HEK293 (cell line): Measurements from ENCODE around the gene LHX6.

Experiments
- KLF8 ChIP-seq: fragments of 450-650 bp; formaldehyde crosslinking; IDR thresholded peaks from 2 replicates; pipeline ENCODE4 v1.5.1; 2016; ENCODE audit warnings: missing biosample characterization, missing genetic modification characterization
- PBX3 ChIP-seq: sonication (generic); formaldehyde crosslinking; IDR thresholded peaks from 2 replicates; pipeline ENCODE4 v1.8.1; 2022; ENCODE audit warnings: mild to moderate bottlenecking, moderate library complexity, missing genetic modification reagents
- SCRT1 ChIP-seq: fragments of 450-650 bp; formaldehyde crosslinking; IDR thresholded peaks from 2 replicates; pipeline ENCODE4 v1.5.1; 2016; ENCODE audit warnings: missing biosample characterization, missing genetic modification characterization, borderline replicate concordance
- SCRT2 ChIP-seq: fragments of 450-650 bp; formaldehyde crosslinking; IDR thresholded peaks from 2 replicates; pipeline ENCODE4 v1.5.1; 2016; ENCODE audit warnings: missing biosample characterization, missing genetic modification characterization
- TCF7L2 ChIP-seq: IDR thresholded peaks from 2 replicates; pipeline ENCODE4 v1.6.1; 2011; ENCODE audit warnings: low read depth, mild to moderate bottlenecking, inconsistent platforms, low read length, moderate library complexity, borderline replicate concordance
- ZBTB17 ChIP-seq: fragments of 450-650 bp; formaldehyde crosslinking; IDR thresholded peaks from 2 replicates; pipeline ENCODE4 v1.5.1; 2016; ENCODE audit warnings: missing biosample characterization, missing genetic modification characterization
- ZBTB6 ChIP-seq: fragments of 450-650 bp; formaldehyde crosslinking; IDR thresholded peaks from 2 replicates; pipeline ENCODE4 v1.5.1; 2017; ENCODE audit warnings: missing biosample characterization, missing genetic modification characterization
- ZFP69B ChIP-seq: fragments of 450-650 bp; formaldehyde crosslinking; IDR thresholded peaks from 2 replicates; pipeline ENCODE4 v1.5.1; 2016; ENCODE audit warnings: missing biosample characterization, missing genetic modification characterization
- ZNF146 ChIP-seq: fragments of 450-650 bp; formaldehyde crosslinking; IDR thresholded peaks from 2 replicates; pipeline ENCODE4 v1.5.1; 2016; ENCODE audit warnings: missing biosample characterization, missing genetic modification characterization
- ZNF23 ChIP-seq: fragments of 450-650 bp; formaldehyde crosslinking; IDR thresholded peaks from 2 replicates; pipeline ENCODE4 v1.5.1; 2016; ENCODE audit warnings: missing biosample characterization, missing genetic modification characterization, borderline replicate concordance
- ZNF280D ChIP-seq: fragments of 450-650 bp; formaldehyde crosslinking; IDR thresholded peaks from 2 replicates; pipeline ENCODE4 v1.5.1; 2016; ENCODE audit warnings: missing biosample characterization, missing genetic modification characterization
- ZNF324 ChIP-seq: fragments of 450-650 bp; formaldehyde crosslinking; IDR thresholded peaks from 2 replicates; pipeline ENCODE4 v1.5.1; 2016; ENCODE audit warnings: missing biosample characterization, missing genetic modification characterization
- ZNF398 ChIP-seq: fragments of 450-650 bp; formaldehyde crosslinking; IDR thresholded peaks from 2 replicates; pipeline ENCODE4 v1.5.1; 2017; ENCODE audit warnings: missing biosample characterization, missing genetic modification characterization
- ZNF488 ChIP-seq: fragments of 450-650 bp; formaldehyde crosslinking; IDR thresholded peaks from 2 replicates; pipeline ENCODE4 v1.5.1; 2016; ENCODE audit warnings: missing biosample characterization, missing genetic modification characterization
- ZNF530 ChIP-seq: fragments of 450-650 bp; formaldehyde crosslinking; IDR thresholded peaks from 2 replicates; pipeline ENCODE4 v1.5.1; 2016; ENCODE audit warnings: low read depth, missing biosample characterization, missing genetic modification characterization
- ZNF548 ChIP-seq: fragments of 450-650 bp; formaldehyde crosslinking; IDR thresholded peaks from 2 replicates; pipeline ENCODE4 v1.5.1; 2016; ENCODE audit warnings: missing biosample characterization, missing genetic modification characterization
- ZNF747 ChIP-seq: fragments of 450-650 bp; formaldehyde crosslinking; IDR thresholded peaks from 2 replicates; pipeline ENCODE4 v1.5.1; 2016; ENCODE audit warnings: missing biosample characterization, missing genetic modification characterization
- ZNF776 ChIP-seq: fragments of 450-650 bp; formaldehyde crosslinking; IDR thresholded peaks from 2 replicates; pipeline ENCODE4 v1.5.0; 2017; ENCODE audit warnings: missing biosample characterization, missing genetic modification characterization, borderline replicate concordance
- ZNF785 ChIP-seq: fragments of 450-650 bp; formaldehyde crosslinking; IDR thresholded peaks from 2 replicates; pipeline ENCODE4 v1.5.1; 2016; ENCODE audit warnings: missing biosample characterization, missing genetic modification characterization
- ZNF830 ChIP-seq: fragments of 450-650 bp; IDR thresholded peaks from 2 replicates; pipeline ENCODE4 v1.5.0; 2018; ENCODE audit warnings: missing biosample characterization, missing genetic modification characterization, low read depth, mild to moderate bottlenecking, moderate library complexity
- TF ChIP-seq, protein P1 (sequence below): fragments of 450-650 bp; formaldehyde crosslinking; IDR thresholded peaks from 2 replicates; pipeline ENCODE4 v1.5.1; 2016; ENCODE audit warnings: missing biosample characterization, missing genetic modification characterization
- TF ChIP-seq, protein P2 (sequence below): fragments of 450-650 bp; formaldehyde crosslinking; IDR thresholded peaks from 2 replicates; pipeline ENCODE4 v1.5.1; 2016; ENCODE audit warnings: missing biosample characterization, missing genetic modification characterization
- TF ChIP-seq, protein P3 (sequence below): fragments of 450-650 bp; formaldehyde crosslinking; IDR thresholded peaks from 2 replicates; pipeline ENCODE4 v1.5.1; 2016; ENCODE audit warnings: missing biosample characterization, missing genetic modification characterization, borderline replicate concordance

LHX6 gene

DNA sequence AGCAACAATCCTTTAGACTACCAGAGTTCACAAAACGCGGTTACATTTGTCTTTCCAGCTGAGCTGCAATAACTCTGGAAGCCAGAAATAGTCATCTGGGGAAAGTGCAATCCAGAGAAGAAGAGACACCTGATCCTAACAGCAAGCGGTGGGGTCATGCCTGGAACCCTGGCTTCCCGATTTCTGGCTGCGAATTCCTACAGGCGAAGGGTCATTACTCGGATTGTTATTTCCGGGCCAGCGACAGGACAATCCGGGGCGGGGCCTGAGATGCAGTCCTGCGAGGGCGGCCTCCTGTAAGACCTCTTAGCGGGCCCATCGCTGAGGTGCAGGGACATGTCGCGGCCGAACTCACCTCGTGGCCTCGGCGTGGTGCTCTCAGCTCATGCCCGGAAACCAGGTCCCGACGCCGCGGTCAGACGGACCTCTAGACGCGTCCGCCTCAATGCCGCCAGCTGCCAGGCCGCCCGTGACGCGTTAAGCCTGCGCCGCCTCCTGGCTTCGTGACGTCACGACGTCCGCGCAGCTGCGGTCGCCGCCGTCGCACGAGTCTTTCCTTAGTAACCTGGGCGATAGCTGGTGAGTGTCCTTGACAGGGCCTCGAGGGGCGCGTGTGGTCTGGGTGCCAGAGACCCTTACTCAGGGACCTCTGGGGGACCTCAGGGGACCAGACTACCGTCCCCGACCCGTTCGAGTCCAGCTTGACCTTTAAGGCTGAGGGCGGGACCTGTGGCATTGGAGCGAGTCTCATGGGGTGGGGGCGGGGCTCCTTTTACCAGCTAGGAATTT is 35.8 kb upstream of the LHX6 start, which contains the start of the genes MRRF and RBM18 (continued):
- TF ChIP-seq ZNF280D (tag by site-specific recombination) (no peak), ZNF785 (tag by site-specific recombination) (no peak), ZNF23 (tag by site-specific recombination) (no peak), PBX3 (peak; percentile 82; the same call in 1 of the 2 replicates), ZNF146 (tag by site-specific recombination) (peak; percentile 7; the same call in 1 of the 2 replicates), ZNF830 (tag by site-specific recombination) (no peak), ZNF398 (no peak), ZBTB6 (tag by site-specific recombination) (no peak), ZNF530 (tag by site-specific recombination) (no peak), ZNF776 (tag by site-specific recombination) (no peak), ZNF324 (tag by site-specific recombination) (no peak; the same call in 1 of the 2 replicates), KLF8 (tag by site-specific recombination) (peak; percentile 38; the same call in 1 of the 2 replicates), ZBTB17 (tag by site-specific recombination) (peak; percentile 87), SCRT2 (tag by site-specific recombination) (peak; percentile 91), ZFP69B (no peak), ZNF488 (tag by site-specific recombination) (no peak), TCF7L2 (no peak), SCRT1 (peak; percentile 88), ZNF747 (no peak), ZNF548 (no peak)
- TF ChIP-seq, protein P1, sequence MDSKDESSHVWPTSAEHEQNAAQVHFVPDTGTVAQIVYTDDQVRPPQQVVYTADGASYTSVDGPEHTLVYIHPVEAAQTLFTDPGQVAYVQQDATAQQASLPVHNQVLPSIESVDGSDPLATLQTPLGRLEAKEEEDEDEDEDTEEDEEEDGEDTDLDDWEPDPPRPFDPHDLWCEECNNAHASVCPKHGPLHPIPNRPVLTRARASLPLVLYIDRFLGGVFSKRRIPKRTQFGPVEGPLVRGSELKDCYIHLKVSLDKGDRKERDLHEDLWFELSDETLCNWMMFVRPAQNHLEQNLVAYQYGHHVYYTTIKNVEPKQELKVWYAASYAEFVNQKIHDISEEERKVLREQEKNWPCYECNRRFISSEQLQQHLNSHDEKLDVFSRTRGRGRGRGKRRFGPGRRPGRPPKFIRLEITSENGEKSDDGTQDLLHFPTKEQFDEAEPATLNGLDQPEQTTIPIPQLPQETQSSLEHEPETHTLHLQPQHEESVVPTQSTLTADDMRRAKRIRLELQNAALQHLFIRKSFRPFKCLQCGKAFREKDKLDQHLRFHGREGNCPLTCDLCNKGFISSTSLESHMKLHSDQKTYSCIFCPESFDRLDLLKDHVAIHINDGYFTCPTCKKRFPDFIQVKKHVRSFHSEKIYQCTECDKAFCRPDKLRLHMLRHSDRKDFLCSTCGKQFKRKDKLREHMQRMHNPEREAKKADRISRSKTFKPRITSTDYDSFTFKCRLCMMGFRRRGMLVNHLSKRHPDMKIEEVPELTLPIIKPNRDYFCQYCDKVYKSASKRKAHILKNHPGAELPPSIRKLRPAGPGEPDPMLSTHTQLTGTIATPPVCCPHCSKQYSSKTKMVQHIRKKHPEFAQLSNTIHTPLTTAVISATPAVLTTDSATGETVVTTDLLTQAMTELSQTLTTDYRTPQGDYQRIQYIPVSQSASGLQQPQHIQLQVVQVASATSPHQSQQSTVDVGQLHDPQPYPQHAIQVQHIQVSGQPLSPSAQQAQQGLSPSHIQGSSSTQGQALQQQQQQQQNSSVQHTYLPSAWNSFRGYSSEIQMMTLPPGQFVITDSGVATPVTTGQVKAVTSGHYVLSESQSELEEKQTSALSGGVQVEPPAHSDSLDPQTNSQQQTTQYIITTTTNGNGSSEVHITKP (tag by site-specific recombination): no peak
- TF ChIP-seq, protein P2, sequence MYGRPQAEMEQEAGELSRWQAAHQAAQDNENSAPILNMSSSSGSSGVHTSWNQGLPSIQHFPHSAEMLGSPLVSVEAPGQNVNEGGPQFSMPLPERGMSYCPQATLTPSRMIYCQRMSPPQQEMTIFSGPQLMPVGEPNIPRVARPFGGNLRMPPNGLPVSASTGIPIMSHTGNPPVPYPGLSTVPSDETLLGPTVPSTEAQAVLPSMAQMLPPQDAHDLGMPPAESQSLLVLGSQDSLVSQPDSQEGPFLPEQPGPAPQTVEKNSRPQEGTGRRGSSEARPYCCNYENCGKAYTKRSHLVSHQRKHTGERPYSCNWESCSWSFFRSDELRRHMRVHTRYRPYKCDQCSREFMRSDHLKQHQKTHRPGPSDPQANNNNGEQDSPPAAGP: peak; percentile 55; the same call in 1 of the 2 replicates
- TF ChIP-seq, protein P3, sequence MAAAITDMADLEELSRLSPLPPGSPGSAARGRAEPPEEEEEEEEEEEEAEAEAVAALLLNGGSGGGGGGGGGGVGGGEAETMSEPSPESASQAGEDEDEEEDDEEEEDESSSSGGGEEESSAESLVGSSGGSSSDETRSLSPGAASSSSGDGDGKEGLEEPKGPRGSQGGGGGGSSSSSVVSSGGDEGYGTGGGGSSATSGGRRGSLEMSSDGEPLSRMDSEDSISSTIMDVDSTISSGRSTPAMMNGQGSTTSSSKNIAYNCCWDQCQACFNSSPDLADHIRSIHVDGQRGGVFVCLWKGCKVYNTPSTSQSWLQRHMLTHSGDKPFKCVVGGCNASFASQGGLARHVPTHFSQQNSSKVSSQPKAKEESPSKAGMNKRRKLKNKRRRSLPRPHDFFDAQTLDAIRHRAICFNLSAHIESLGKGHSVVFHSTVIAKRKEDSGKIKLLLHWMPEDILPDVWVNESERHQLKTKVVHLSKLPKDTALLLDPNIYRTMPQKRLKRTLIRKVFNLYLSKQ (tag by site-specific recombination): no peak
